ENCODE measurements around the gene CLDND1.

DNA sequence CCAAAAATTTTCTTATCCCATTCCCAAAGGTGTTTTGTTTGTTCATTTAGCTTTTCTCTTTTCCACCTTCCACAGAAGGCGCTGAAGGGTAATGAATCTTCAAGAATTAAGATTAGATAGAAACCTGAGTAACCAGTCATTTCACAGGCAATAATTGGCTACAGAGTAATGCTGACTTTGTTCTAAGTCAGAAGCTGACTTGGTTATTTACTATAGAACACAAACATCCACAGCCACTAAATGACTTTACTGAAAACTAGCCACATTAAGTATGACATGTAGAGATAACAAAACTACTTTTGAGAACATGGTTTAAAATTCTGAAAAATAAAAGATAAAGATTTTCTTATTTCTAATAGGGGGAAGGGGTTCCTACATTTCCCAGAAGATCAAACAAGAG lies 7.8 kb downstream of the CLDND1 start:
- TF ChIP-seq, protein P1, sequence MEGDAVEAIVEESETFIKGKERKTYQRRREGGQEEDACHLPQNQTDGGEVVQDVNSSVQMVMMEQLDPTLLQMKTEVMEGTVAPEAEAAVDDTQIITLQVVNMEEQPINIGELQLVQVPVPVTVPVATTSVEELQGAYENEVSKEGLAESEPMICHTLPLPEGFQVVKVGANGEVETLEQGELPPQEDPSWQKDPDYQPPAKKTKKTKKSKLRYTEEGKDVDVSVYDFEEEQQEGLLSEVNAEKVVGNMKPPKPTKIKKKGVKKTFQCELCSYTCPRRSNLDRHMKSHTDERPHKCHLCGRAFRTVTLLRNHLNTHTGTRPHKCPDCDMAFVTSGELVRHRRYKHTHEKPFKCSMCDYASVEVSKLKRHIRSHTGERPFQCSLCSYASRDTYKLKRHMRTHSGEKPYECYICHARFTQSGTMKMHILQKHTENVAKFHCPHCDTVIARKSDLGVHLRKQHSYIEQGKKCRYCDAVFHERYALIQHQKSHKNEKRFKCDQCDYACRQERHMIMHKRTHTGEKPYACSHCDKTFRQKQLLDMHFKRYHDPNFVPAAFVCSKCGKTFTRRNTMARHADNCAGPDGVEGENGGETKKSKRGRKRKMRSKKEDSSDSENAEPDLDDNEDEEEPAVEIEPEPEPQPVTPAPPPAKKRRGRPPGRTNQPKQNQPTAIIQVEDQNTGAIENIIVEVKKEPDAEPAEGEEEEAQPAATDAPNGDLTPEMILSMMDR (conservative IDR thresholded peaks at IDR 0.05; ENCODE audit: low read depth, low read length): no peak
- TF ChIP-seq BHLHE40 (IDR thresholded peaks at IDR 0.05; ENCODE audit: low read depth, low read length): no peak
- no peak for TF ChIP-seq POLR2A (IDR thresholded peaks at IDR 0.05; ENCODE audit: low read depth, low read length)
- no peak for TF ChIP-seq RAD21 (IDR thresholded peaks at IDR 0.05; ENCODE audit: low read length)
- TF ChIP-seq CEBPB (IDR thresholded peaks at IDR 0.05; ENCODE audit: low read depth, low read length): no peak

Measured in IMR-90 (cell line).